Islet of Langerhans (tissue), 1 donor: ENCODE results near the gene CYP2B6.
"Not testable (repeated sequence)": the region's sequence is repeated elsewhere in the genome, so short reads cannot be mapped to it uniquely, and the experiment has no call there.

Experiments
- FAIRE-seq: peaks from one replicate; lab custom pipeline; 2011; peaks lifted over from hg19 to GRCh38; lab: Jason Lieb, UNC

The CYP2B6 gene

GRCh38 chr19:41031916-41032315 lies 40.8 kb downstream of the CYP2B6 start:
- FAIRE-seq, result no peak

- FAIRE-seq, result not testable (repeated sequence)
These were observed 42.2 kb downstream of the CYP2B6 start for GRCh38 chr19:41033324-41033723.

GRCh38 chr19:41039806-41040205 lies 48.7 kb downstream of the CYP2B6 start:
- FAIRE-seq, result no peak

GRCh38 chr19:41045095-41045494 lies 54.0 kb downstream of the CYP2B6 start:
- FAIRE-seq, result not testable (repeated sequence)

- FAIRE-seq, result no peak
These were observed 59.3 kb downstream of the CYP2B6 start for GRCh38 chr19:41050426-41050825.

- FAIRE-seq, result not testable (repeated sequence)
These were observed 61.1 kb downstream of the CYP2B6 start for GRCh38 chr19:41052162-41052561.

- not testable (repeated sequence) for FAIRE-seq
These were observed 62.2 kb downstream of the CYP2B6 start for GRCh38 chr19:41053331-41053730.

GRCh38 chr19:41064974-41065569 lies 74.0 kb downstream of the CYP2B6 start:
- FAIRE-seq, result no peak
